GM23338 (cell line): ENCODE results near the gene ZNF217.

Experiments used
- CREB1 ChIP-seq: fragments of 250-450 bp; sonication (Bioruptor Pico); IDR thresholded peaks from 2 replicates; pipeline ENCODE4 v1.5.0; 2020; ENCODE audit warnings: low read depth, mild to moderate bottlenecking, moderate library complexity
- EZH2 ChIP-seq: fragments of 200-600 bp; sonication (generic); IDR thresholded peaks from one replicate; pipeline ENCODE4 v1.8.0; 2017; ENCODE audit warnings: antibody characterized with exemption, mild to moderate bottlenecking, low read depth; ENCODE audit not compliant: unreplicated experiment
- EZH2phosphoT487 ChIP-seq: fragments of 200-600 bp; sonication (generic); IDR thresholded peaks from one replicate; pipeline ENCODE4 v1.8.1; 2018; ENCODE audit warnings: antibody characterized with exemption; ENCODE audit not compliant: unreplicated experiment
- JUNB ChIP-seq: IDR thresholded peaks from one replicate; pipeline ENCODE4 v1.6.1; 2016; ENCODE audit warnings: antibody characterized with exemption; ENCODE audit not compliant: unreplicated experiment
- POLR2AphosphoS5 ChIP-seq: IDR thresholded peaks from 2 replicates; pipeline ENCODE4 v1.6.1; 2016; ENCODE audit warnings: antibody characterized with exemption, low read depth
- ZNF331 ChIP-seq: fragments of 250-450 bp; sonication (Bioruptor Pico); IDR thresholded peaks from 2 replicates; pipeline ENCODE4 v1.5.0; 2020; ENCODE audit warnings: low read depth, mild to moderate bottlenecking, moderate library complexity
- TF ChIP-seq, protein P1 (sequence below), 2 experiments: fragments of 200-600 bp in 1 of 2; sonication (generic) in 1 of 2; conservative IDR thresholded peaks; 2 replicates each; pipeline versions ENCODE4 v1.5.1 to v1.6.1; 2016 to 2017; ENCODE audit warnings: antibody characterized with exemption in 2 of 2, low read depth in 2 of 2, mild to moderate bottlenecking in 2 of 2, moderate library complexity in 1 of 2
- TF ChIP-seq, protein P2 (sequence below): IDR thresholded peaks from one replicate; pipeline ENCODE4 v1.6.1; 2018; ENCODE audit warnings: antibody characterized with exemption; ENCODE audit not compliant: unreplicated experiment

DNA sequence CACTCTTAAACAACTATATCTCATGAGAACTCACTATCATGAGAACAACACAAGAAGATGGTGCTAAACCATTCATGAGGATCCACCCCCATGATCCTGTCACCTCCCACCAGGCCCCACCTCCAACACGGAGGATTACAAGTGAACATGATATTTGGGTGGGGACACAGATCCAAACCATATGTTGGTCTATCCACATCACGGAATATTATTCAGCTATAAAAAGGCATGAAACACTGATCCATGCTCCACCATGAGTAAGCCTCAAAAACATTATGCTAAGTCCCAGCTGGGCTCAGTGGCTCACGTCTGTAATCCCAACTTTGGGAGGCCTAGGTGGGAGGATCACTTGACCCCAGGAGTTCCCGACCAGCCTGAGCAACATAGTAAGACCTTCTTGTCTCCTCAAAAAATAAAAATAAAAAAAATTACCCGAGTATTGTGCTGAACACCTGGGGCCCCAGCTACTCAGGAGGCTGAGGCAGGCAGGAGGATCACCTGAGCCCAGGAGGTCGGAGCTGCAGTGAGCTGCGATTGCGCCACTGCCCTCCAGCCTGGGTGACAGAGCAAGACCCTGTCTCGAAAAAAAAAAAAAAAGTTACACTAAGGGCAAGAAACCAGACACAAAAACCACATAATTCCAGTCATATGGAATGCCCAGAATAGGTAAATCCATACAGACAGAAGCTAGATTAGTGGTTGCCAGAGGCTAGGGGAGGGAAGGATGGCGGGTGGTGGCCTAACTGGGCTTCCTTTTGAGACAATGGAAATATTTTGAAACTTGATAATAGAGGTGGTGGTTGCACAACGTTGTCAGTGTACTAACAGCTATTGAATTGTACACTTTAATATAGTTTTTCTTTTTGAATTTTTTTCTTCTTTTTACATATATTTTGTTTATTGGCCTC lies 43.1 kb downstream of the ZNF217 start:
- TF ChIP-seq, protein P1, sequence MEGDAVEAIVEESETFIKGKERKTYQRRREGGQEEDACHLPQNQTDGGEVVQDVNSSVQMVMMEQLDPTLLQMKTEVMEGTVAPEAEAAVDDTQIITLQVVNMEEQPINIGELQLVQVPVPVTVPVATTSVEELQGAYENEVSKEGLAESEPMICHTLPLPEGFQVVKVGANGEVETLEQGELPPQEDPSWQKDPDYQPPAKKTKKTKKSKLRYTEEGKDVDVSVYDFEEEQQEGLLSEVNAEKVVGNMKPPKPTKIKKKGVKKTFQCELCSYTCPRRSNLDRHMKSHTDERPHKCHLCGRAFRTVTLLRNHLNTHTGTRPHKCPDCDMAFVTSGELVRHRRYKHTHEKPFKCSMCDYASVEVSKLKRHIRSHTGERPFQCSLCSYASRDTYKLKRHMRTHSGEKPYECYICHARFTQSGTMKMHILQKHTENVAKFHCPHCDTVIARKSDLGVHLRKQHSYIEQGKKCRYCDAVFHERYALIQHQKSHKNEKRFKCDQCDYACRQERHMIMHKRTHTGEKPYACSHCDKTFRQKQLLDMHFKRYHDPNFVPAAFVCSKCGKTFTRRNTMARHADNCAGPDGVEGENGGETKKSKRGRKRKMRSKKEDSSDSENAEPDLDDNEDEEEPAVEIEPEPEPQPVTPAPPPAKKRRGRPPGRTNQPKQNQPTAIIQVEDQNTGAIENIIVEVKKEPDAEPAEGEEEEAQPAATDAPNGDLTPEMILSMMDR (conservative IDR thresholded peaks at IDR 0.05; ENCODE audit: low read depth in 2 of 2) = no peak
- TF ChIP-seq EZH2 (no peak), JUNB (no peak), CREB1 (CRISPR knock-in tag) (no peak), ZNF331 (CRISPR knock-in tag) (no peak), POLR2AphosphoS5 (no peak), EZH2phosphoT487 (no peak)
- TF ChIP-seq, protein P2, sequence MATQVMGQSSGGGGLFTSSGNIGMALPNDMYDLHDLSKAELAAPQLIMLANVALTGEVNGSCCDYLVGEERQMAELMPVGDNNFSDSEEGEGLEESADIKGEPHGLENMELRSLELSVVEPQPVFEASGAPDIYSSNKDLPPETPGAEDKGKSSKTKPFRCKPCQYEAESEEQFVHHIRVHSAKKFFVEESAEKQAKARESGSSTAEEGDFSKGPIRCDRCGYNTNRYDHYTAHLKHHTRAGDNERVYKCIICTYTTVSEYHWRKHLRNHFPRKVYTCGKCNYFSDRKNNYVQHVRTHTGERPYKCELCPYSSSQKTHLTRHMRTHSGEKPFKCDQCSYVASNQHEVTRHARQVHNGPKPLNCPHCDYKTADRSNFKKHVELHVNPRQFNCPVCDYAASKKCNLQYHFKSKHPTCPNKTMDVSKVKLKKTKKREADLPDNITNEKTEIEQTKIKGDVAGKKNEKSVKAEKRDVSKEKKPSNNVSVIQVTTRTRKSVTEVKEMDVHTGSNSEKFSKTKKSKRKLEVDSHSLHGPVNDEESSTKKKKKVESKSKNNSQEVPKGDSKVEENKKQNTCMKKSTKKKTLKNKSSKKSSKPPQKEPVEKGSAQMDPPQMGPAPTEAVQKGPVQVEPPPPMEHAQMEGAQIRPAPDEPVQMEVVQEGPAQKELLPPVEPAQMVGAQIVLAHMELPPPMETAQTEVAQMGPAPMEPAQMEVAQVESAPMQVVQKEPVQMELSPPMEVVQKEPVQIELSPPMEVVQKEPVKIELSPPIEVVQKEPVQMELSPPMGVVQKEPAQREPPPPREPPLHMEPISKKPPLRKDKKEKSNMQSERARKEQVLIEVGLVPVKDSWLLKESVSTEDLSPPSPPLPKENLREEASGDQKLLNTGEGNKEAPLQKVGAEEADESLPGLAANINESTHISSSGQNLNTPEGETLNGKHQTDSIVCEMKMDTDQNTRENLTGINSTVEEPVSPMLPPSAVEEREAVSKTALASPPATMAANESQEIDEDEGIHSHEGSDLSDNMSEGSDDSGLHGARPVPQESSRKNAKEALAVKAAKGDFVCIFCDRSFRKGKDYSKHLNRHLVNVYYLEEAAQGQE = no peak
